ENCODE data around the gene KIF26B. TPM values are rescaled to one million over a fixed set of nuclear protein-coding genes. Genes with fewer than 3 reads are reported as not detected.
A peak's percentile ranks its signal among the peaks of the same experiment; 100 is the strongest.
"Not testable (repeated sequence)": the region's sequence is repeated elsewhere in the genome, so short reads cannot be mapped to it uniquely, and the experiment has no call there.

KIF26B gene
- total RNA-seq, 2 donors from 2014 or later: 0.78 to 4.6 TPM

GRCh38 chr1:245693116-245693793 is 538.5 kb downstream of the KIF26B start:
- TF ChIP-seq CTCF (IDR thresholded peaks at IDR 0.05): no peak
- 65% methylated on average over 8 of the region's 8 CpGs for WGBS, 2 donors
- intact Hi-C loops (cut with DNase I): no loop called here

GRCh38 chr1:245693941-245694752 is 539.4 kb downstream of the KIF26B start:
- H3K4me3 ChIP-seq: no peak overlapping the region
- H3K27me3 ChIP-seq: no peaks in the 10 kb centered on the region
- ATAC-seq (no peak), DNase-seq (no peak)
- H3K27ac ChIP-seq: no peak overlapping the region
- TF ChIP-seq POLR2A (IDR thresholded peaks at IDR 0.05): no peak
- TF ChIP-seq CTCF (IDR thresholded peaks at IDR 0.05): no peak
- WGBS, 2 donors: 78% methylated on average over 17 to 19 of the region's 19 CpGs
- H3K4me1 ChIP-seq: no peaks in the 10 kb centered on the region
- no peaks in the 10 kb centered on the region for H3K36me3 ChIP-seq (replicated peaks in 1 of 2; ENCODE audit: insufficient read depth in 1 of 2, low read depth in 2 of 2)
- intact Hi-C loops (cut with DNase I): no loop called here
- H3K9me3 ChIP-seq: no peaks in the 10 kb centered on the region

More at GRCh38 chr1:245693116-245693793, 538.5 kb downstream of the KIF26B start:
- Histone ChIP-seq H3K9me3 (no peaks in the 10 kb centered on the region), H3K36me3 (replicated peaks in 1 of 2; ENCODE audit: insufficient read depth in 1 of 2, low read depth in 2 of 2) (no peaks in the 10 kb centered on the region), H3K27ac (no peak overlapping the region), H3K4me1 (no peaks in the 10 kb centered on the region), H3K4me3 (no peak overlapping the region), H3K27me3 (no peaks in the 10 kb centered on the region)
- no peak for DNase-seq
- ATAC-seq: no peak

GRCh38 chr1:245694753-245695195 is 540.0 kb downstream of the KIF26B start:
- Histone ChIP-seq H3K27me3 (no peaks in the 10 kb centered on the region), H3K4me1 (no peaks in the 10 kb centered on the region), H3K36me3 (replicated peaks in 1 of 2; ENCODE audit: insufficient read depth in 1 of 2, low read depth in 2 of 2) (no peaks in the 10 kb centered on the region), H3K27ac (no peak overlapping the region), H3K4me3 (no peak overlapping the region), H3K9me3 (no peaks in the 10 kb centered on the region)
- 61 to 77% methylated on average over 3 to 11 of the region's 11 CpGs for WGBS, 2 donors
- intact Hi-C loops (cut with DNase I): no loop called here
- no peak for TF ChIP-seq POLR2A (IDR thresholded peaks at IDR 0.05)
- no peak for TF ChIP-seq CTCF (IDR thresholded peaks at IDR 0.05)
- ATAC-seq (no peak), DNase-seq (no peak)

GRCh38 chr1:245695211-245695610 is 540.4 kb downstream of the KIF26B start:
- intact Hi-C loops (cut with DNase I): no loop called here
- TF ChIP-seq CTCF (IDR thresholded peaks at IDR 0.05) (no peak), POLR2A (IDR thresholded peaks at IDR 0.05) (no peak)
- Histone ChIP-seq H3K4me3 (no peak overlapping the region), H3K9me3 (no peaks in the 10 kb centered on the region), H3K27ac (peak overlapping the region in 1 of 4 donors; percentile 34), H3K36me3 (replicated peaks in 1 of 2; ENCODE audit: insufficient read depth in 1 of 2, low read depth in 2 of 2) (no peaks in the 10 kb centered on the region), H3K27me3 (no peaks in the 10 kb centered on the region), H3K4me1 (no peaks in the 10 kb centered on the region)
- WGBS, 2 donors: 73 to 79% methylated on average over 8 of the region's 8 CpGs
- ATAC-seq (no peak), DNase-seq (no peak)

GRCh38 chr1:245695701-245696100 is 540.9 kb downstream of the KIF26B start:
- 54 to 67% methylated on average over 7 to 11 of the region's 11 CpGs for WGBS, 2 donors
- not testable (repeated sequence) for ATAC-seq

More at GRCh38 chr1:245695701-245696100, 540.9 kb downstream of the KIF26B start:
- H3K36me3 ChIP-seq (replicated peaks in 1 of 2; ENCODE audit: insufficient read depth in 1 of 2, low read depth in 2 of 2); H3K4me1 ChIP-seq; intact Hi-C loops (cut with DNase I); H3K4me3 ChIP-seq; H3K27me3 ChIP-seq; H3K9me3 ChIP-seq: not testable (repeated sequence)
- peak overlapping the region in 1 of 4 donors; percentile 34 for H3K27ac ChIP-seq
- DNase-seq: peak in 2 of 4 donors; percentile 38 to 80

Data from body of pancreas (tissue), 4 donors.